PC-3 (cell line): ENCODE measurements around the gene SLC30A3.

Source experiments
- EZH2 ChIP-seq: fragments of 300-600 bp; sonication (generic); IDR thresholded peaks from one replicate; pipeline ENCODE4 v1.6.1; 2017; ENCODE audit warnings: antibody characterized with exemption, mild to moderate bottlenecking, low read length; ENCODE audit not compliant: unreplicated experiment
- EZH2phosphoT487 ChIP-seq: fragments of 300-600 bp; sonication (generic); IDR thresholded peaks from 2 replicates; pipeline ENCODE4 v1.6.1; 2018; ENCODE audit warnings: mild to moderate bottlenecking, antibody characterized with exemption, low read length, borderline replicate concordance
- TF ChIP-seq, protein P1 (sequence below): fragments of 300-600 bp; sonication (generic); conservative IDR thresholded peaks from 2 replicates; pipeline ENCODE4 v1.5.1; 2017; ENCODE audit warnings: antibody characterized with exemption, low read depth, mild to moderate bottlenecking, low read length

DNA sequence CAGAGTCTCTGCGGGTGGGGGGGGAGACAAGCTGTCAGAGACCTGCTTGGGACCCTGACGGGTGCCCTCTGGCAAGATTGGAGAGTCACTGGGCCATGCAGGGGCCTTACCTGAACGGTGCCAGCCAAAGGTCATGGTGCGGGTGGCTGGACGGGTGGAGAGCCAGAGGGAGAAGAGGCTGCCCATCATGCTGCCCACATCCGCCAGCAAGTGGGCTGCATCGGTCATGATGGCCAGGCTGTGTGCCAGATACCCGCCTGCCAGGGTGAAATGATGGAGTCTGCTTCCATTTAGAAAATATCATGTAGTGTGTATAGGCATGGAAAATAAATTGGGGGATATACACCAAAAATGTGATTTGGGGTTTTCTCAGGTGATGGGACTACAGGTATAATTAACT lies 4.8 kb downstream of the SLC30A3 start:
- TF ChIP-seq, protein P1, sequence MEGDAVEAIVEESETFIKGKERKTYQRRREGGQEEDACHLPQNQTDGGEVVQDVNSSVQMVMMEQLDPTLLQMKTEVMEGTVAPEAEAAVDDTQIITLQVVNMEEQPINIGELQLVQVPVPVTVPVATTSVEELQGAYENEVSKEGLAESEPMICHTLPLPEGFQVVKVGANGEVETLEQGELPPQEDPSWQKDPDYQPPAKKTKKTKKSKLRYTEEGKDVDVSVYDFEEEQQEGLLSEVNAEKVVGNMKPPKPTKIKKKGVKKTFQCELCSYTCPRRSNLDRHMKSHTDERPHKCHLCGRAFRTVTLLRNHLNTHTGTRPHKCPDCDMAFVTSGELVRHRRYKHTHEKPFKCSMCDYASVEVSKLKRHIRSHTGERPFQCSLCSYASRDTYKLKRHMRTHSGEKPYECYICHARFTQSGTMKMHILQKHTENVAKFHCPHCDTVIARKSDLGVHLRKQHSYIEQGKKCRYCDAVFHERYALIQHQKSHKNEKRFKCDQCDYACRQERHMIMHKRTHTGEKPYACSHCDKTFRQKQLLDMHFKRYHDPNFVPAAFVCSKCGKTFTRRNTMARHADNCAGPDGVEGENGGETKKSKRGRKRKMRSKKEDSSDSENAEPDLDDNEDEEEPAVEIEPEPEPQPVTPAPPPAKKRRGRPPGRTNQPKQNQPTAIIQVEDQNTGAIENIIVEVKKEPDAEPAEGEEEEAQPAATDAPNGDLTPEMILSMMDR = no peak
- TF ChIP-seq EZH2phosphoT487 (no peak), EZH2 (no peak)
